ENCODE results near the gene ATAT1. TPM values are rescaled to one million over a fixed set of nuclear protein-coding genes. Genes with fewer than 3 reads are reported as not detected.

The ATAT1 gene
- total and polyA plus RNA-seq, 2 of the 13 experiments (the other 11 are each of a cell fraction or from before 2014, with no cell fraction given) = 9.2 to 23.6 TPM

GRCh38 chr6:30626484-30627366 lies at the start of gene ATAT1 (continued):
- no peak for TF ChIP-seq ZNF589 (CRISPR knock-in tag; conservative IDR thresholded peaks at IDR 0.05)
- 0 out of 2 replicates have a peak, but pooled peaks have one; percentile 69 for TF ChIP-seq ZSCAN31 (CRISPR knock-in tag; IDR thresholded peaks at IDR 0.05; ENCODE audit: low read depth)
- TF ChIP-seq ZNF30 (CRISPR knock-in tag; IDR thresholded peaks at IDR 0.05) = no peak
- TF ChIP-seq HCFC1 (IDR thresholded peaks at IDR 0.05; ENCODE audit: low read depth, low read length) = peak; percentile 52
- no peak for TF ChIP-seq ZNF329 (CRISPR knock-in tag; IDR thresholded peaks at IDR 0.05; ENCODE audit: low read depth)
- TF ChIP-seq, protein P1, sequence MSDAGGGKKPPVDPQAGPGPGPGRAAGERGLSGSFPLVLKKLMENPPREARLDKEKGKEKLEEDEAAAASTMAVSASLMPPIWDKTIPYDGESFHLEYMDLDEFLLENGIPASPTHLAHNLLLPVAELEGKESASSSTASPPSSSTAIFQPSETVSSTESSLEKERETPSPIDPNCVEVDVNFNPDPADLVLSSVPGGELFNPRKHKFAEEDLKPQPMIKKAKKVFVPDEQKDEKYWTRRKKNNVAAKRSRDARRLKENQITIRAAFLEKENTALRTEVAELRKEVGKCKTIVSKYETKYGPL (CRISPR knock-in tag; IDR thresholded peaks at IDR 0.05) = no peak
- TF ChIP-seq RFXAP (CRISPR knock-in tag; IDR thresholded peaks at IDR 0.05; ENCODE audit: borderline replicate concordance) = peak; percentile 74; the same call in 1 of the 2 replicates
- TF ChIP-seq SMARCC2 (IDR thresholded peaks at IDR 0.05) = no peak
- TF ChIP-seq, protein P2, sequence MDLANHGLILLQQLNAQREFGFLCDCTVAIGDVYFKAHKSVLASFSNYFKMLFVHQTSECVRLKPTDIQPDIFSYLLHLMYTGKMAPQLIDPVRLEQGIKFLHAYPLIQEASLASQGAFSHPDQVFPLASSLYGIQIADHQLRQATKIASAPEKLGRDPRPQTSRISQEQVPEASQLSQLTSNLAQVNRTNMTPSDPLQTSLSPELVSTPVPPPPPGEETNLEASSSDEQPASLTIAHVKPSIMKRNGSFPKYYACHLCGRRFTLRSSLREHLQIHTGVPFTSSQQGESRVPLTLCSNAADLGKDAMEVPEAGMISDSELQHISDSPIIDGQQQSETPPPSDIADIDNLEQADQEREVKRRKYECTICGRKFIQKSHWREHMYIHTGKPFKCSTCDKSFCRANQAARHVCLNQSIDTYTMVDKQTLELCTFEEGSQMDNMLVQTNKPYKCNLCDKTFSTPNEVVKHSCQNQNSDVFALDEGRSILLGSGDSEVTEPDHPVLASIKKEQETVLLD (CRISPR knock-in tag; IDR thresholded peaks at IDR 0.05; ENCODE audit: low read depth) = peak; percentile 48; the same call in 1 of the 2 replicates
- TF ChIP-seq, protein P3, sequence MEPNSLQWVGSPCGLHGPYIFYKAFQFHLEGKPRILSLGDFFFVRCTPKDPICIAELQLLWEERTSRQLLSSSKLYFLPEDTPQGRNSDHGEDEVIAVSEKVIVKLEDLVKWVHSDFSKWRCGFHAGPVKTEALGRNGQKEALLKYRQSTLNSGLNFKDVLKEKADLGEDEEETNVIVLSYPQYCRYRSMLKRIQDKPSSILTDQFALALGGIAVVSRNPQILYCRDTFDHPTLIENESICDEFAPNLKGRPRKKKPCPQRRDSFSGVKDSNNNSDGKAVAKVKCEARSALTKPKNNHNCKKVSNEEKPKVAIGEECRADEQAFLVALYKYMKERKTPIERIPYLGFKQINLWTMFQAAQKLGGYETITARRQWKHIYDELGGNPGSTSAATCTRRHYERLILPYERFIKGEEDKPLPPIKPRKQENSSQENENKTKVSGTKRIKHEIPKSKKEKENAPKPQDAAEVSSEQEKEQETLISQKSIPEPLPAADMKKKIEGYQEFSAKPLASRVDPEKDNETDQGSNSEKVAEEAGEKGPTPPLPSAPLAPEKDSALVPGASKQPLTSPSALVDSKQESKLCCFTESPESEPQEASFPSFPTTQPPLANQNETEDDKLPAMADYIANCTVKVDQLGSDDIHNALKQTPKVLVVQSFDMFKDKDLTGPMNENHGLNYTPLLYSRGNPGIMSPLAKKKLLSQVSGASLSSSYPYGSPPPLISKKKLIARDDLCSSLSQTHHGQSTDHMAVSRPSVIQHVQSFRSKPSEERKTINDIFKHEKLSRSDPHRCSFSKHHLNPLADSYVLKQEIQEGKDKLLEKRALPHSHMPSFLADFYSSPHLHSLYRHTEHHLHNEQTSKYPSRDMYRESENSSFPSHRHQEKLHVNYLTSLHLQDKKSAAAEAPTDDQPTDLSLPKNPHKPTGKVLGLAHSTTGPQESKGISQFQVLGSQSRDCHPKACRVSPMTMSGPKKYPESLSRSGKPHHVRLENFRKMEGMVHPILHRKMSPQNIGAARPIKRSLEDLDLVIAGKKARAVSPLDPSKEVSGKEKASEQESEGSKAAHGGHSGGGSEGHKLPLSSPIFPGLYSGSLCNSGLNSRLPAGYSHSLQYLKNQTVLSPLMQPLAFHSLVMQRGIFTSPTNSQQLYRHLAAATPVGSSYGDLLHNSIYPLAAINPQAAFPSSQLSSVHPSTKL (CRISPR knock-in tag; IDR thresholded peaks at IDR 0.05) = peak; percentile 72
- no peak for TF ChIP-seq THYN1 (CRISPR knock-in tag; IDR thresholded peaks at IDR 0.05; ENCODE audit: borderline replicate concordance, low read depth)
- peak; percentile 56; the same call in 1 of the 2 replicates for TF ChIP-seq KMT2A (CRISPR knock-in tag; IDR thresholded peaks at IDR 0.05)
- TF ChIP-seq ZNF710 (CRISPR knock-in tag; IDR thresholded peaks at IDR 0.05; ENCODE audit: borderline replicate concordance) = peak; percentile 48; the same call in 1 of the 2 replicates
- TF ChIP-seq ZNF33B (CRISPR knock-in tag; IDR thresholded peaks at IDR 0.05) = 0 out of 2 replicates have a peak, but pooled peaks have one; percentile 21
- no peak for TF ChIP-seq ZNF234 (CRISPR knock-in tag; conservative IDR thresholded peaks at IDR 0.05)
- peak; percentile 90 for TF ChIP-seq YEATS4 (CRISPR knock-in tag; IDR thresholded peaks at IDR 0.05; ENCODE audit: borderline replicate concordance)
- peak; percentile 94 for TF ChIP-seq ZNF605 (CRISPR knock-in tag; IDR thresholded peaks at IDR 0.05)
- TF ChIP-seq ZNF253 (CRISPR knock-in tag; IDR thresholded peaks at IDR 0.05; ENCODE audit: borderline replicate concordance) = peak; percentile 24; the same call in 1 of the 2 replicates
- TF ChIP-seq BORCS8-MEF2B (CRISPR knock-in tag; IDR thresholded peaks at IDR 0.05) = peak; percentile 49; the same call in 1 of the 2 replicates
- TF ChIP-seq ZNF772 (CRISPR knock-in tag; IDR thresholded peaks at IDR 0.05) = peak; percentile 92
- peak; percentile 79 for TF ChIP-seq ZNF335 (CRISPR knock-in tag; IDR thresholded peaks at IDR 0.05)
